ENCODE measurements around the gene ATP8B1. TPM values are rescaled to one million over a fixed set of nuclear protein-coding genes. Genes with fewer than 3 reads are reported as not detected.

The ATP8B1 gene
- total RNA-seq, 1 experiment from 2014 or later, result 1.1 TPM

DNA sequence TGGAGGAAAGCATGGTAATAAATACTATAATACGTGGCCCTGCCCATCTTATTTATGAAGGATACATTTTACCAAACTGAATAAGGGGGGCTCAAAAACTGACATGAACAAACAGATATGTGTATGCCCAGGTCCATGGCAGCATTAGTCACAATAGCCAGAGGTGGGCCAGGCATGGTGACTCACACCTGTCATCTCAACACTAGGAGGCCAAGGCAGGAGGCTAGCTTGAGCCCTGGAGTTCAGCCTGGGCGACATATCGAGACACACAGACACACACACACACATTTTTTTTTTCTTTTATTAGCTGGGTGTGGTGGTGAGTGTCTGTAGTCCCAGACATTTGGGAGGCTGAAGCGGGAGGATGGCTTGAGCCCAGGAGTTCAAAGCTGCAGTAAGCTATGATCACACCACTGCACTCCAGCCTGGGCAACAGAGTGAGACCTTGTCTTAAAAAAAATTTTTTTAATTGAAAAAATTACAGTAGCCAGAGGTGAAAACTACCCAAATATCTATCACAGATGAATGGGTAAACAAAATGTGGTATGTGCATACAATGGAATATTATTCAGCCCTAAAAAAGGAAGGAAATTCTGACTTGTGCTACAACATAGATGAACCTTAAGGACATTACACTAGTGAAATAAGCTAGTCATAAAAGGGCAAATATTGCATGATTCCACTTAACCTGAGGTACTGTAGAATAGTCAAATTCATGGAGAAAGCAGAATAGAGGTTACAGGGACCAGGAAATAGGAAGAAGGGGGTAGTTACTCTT is 8.0 kb downstream of the ATP8B1 start:
- Mint-ChIP-seq H3K4me1 (peaks cover 6 to 13% of the 10 kb centered on the region in 2 experiments), H3K9me3 (peaks cover 2 to 4% of the 10 kb centered on the region in 2 experiments; a peak in 2 of 5 replicates), H3K27me3 (ENCODE audit: low read depth) (peaks cover 23% of the 10 kb centered on the region), H3K27ac (no peak overlapping the region), H3K4me3 (no peak overlapping the region), H3K36me3 (ENCODE audit: insufficient read depth in 1 of 3, low read depth in 3 of 3) (peaks cover 0 to 2% (median 0%) of the 10 kb centered on the region in 3 experiments; a peak in 2 of 7 replicates)
- no peak for DNase-seq
- Histone ChIP-seq H2BK120ac (ENCODE audit: low read depth, low read length, poor library complexity, severe bottlenecking) (no peak overlapping the region), H3K4me2 (ENCODE audit: insufficient read depth, insufficient read length, low read length) (no peak overlapping the region), H3K79me2 (ENCODE audit: insufficient read depth, low read length) (no peaks in the 10 kb centered on the region), H2BK5ac (ENCODE audit: insufficient read length, low read length) (no peak overlapping the region), H4K8ac (replicated peaks; ENCODE audit: insufficient read length, low read depth, low read length) (no peak overlapping the region), H3K27ac (ENCODE audit: insufficient read length, low read depth, low read length) (no peak overlapping the region), H3K56ac (ENCODE audit: insufficient read length, low read depth, low read length) (no peak overlapping the region), H3K18ac (ENCODE audit: insufficient read length, low read depth, low read length) (no peak overlapping the region), H2BK12ac (ENCODE audit: insufficient read length, low read depth, low read length) (no peak overlapping the region), H3K4me1 (ENCODE audit: insufficient read depth, low read length) (peaks cover 2% of the 10 kb centered on the region; the same call in 1 of the 2 replicates), H3K9me3 (ENCODE audit: control insufficient read depth, low read depth, low read length) (no peaks in the 10 kb centered on the region), H4K20me1 (ENCODE audit: control insufficient read depth, insufficient read depth, insufficient read length) (no peaks in the 10 kb centered on the region), H3T11ph (ENCODE audit: low read length) (no peak overlapping the region), H3K4ac (ENCODE audit: low read depth, low read length) (no peak overlapping the region), H2BK20ac (ENCODE audit: low read depth, low read length, poor library complexity, severe bottlenecking) (no peak overlapping the region), H2AFZ (ENCODE audit: low read length) (no peak overlapping the region), H2BK15ac (ENCODE audit: low read depth, low read length) (no peak overlapping the region), H3K14ac (ENCODE audit: insufficient read depth, low read length) (no peak overlapping the region), H3K23ac (ENCODE audit: insufficient read length, low read depth, low read length) (no peak overlapping the region), H3K27me3 (ENCODE audit: insufficient read depth, low read length) (no peaks in the 10 kb centered on the region), H3K23me2 (ENCODE audit: insufficient read length, low read depth, low read length, poor library complexity, severe bottlenecking) (no peaks in the 10 kb centered on the region), H2AK5ac (ENCODE audit: insufficient read length, low read length) (no peak overlapping the region), H4K91ac (ENCODE audit: insufficient read length, low read depth, low read length) (no peak overlapping the region), H3K79me1 (ENCODE audit: insufficient read depth, low read depth, low read length, poor library complexity, severe bottlenecking) (no peaks in the 10 kb centered on the region), H4K5ac (ENCODE audit: insufficient read length, low read depth, low read length) (no peak overlapping the region), H3K9ac (ENCODE audit: extremely low read depth, insufficient read length, low read length) (no peak overlapping the region)
- TF ChIP-seq, protein P1, sequence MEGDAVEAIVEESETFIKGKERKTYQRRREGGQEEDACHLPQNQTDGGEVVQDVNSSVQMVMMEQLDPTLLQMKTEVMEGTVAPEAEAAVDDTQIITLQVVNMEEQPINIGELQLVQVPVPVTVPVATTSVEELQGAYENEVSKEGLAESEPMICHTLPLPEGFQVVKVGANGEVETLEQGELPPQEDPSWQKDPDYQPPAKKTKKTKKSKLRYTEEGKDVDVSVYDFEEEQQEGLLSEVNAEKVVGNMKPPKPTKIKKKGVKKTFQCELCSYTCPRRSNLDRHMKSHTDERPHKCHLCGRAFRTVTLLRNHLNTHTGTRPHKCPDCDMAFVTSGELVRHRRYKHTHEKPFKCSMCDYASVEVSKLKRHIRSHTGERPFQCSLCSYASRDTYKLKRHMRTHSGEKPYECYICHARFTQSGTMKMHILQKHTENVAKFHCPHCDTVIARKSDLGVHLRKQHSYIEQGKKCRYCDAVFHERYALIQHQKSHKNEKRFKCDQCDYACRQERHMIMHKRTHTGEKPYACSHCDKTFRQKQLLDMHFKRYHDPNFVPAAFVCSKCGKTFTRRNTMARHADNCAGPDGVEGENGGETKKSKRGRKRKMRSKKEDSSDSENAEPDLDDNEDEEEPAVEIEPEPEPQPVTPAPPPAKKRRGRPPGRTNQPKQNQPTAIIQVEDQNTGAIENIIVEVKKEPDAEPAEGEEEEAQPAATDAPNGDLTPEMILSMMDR (conservative IDR thresholded peaks at IDR 0.05), result no peak
- no CpG with 5 or more reads among the region's 4 CpGs for WGBS (ENCODE audit: extremely low coverage, insufficient read length, low lambda C conversion rate)

Data from H9 (cell line).